SK-N-SH (cell line): ENCODE results near the gene ARID1B. TPM values are rescaled to one million over a fixed set of nuclear protein-coding genes. Genes with fewer than 3 reads are reported as not detected.

Experiments used
- CTCF ChIA-PET: fragments of 300-600, 350-600 bp; formaldehyde crosslinking; extraction: SDS; loops from one replicate; lab custom pipeline; 2021; lab: Yijun Ruan, JAX
- POLR2A ChIA-PET: fragments of 350-600 bp; sonication (Branson Sonifier 250); formaldehyde crosslinking; extraction: SDS; loops from one replicate; lab custom pipeline; 2020; ENCODE audit warnings: antibody characterized with exemption, inconsistent platforms; lab: Yijun Ruan, JAX
- DNase-seq: peaks from one replicate; pipeline ENCODE4 v3.0.0; 2012
- H2AFZ ChIP-seq: fragments of 200-600 bp; sonication (generic); 2 replicates; pipeline ENCODE4 v1.8.1; 2016; ENCODE audit warnings: antibody characterized with exemption, mild to moderate bottlenecking, low read depth
- H3F3A ChIP-seq: fragments of 200-600 bp; sonication (generic); replicated peaks from 2 replicates; pipeline ENCODE3; 2016; ENCODE audit warnings: antibody characterized with exemption, mild to moderate bottlenecking; ENCODE audit not compliant: insufficient read depth
- H3K27ac ChIP-seq, 2 experiments: fragments of 200-500 bp in 1 of 2; fragments of 200-600 bp in 1 of 2; sonication (Bioruptor generic) in 1 of 2; sonication (generic), shearing (Covaris generic) in 1 of 2; 2 replicates each; pipeline versions ENCODE4 v1.5.1 to v1.6.1; 2014 to 2016; ENCODE audit warnings: low read depth in 2 of 2, inconsistent platforms in 1 of 2, low read length in 1 of 2, mild to moderate bottlenecking in 1 of 2, mixed read lengths in 1 of 2
- H3K27me3 ChIP-seq: fragments of 200-600 bp; sonication (generic), shearing (Covaris generic); 2 replicates; pipeline ENCODE4 v1.6.1; 2016; ENCODE audit warnings: mixed run types; ENCODE audit not compliant: insufficient read depth
- H3K36me3 ChIP-seq, 2 experiments: fragments of 200-500 bp in 1 of 2; fragments of 200-600 bp in 1 of 2; sonication (Bioruptor generic) in 1 of 2; sonication (generic) in 1 of 2; replicated peaks in 1 of 2; 2 replicates each; pipeline versions ENCODE3 to v1.5.1; 2014 to 2016; ENCODE audit warnings: low read length in 1 of 2, mild to moderate bottlenecking in 1 of 2; ENCODE audit not compliant: insufficient read depth in 2 of 2, control insufficient read depth in 1 of 2
- H3K4me1 ChIP-seq, 2 experiments: fragments of 200-500 bp in 1 of 2; fragments of 200-600 bp in 1 of 2; sonication (Bioruptor generic) in 1 of 2; sonication (generic), shearing (Covaris generic) in 1 of 2; 2 replicates each; pipeline versions ENCODE4 v1.5.1 to v1.6.1; 2014 to 2016; ENCODE audit warnings: low read depth in 1 of 2, low read length in 1 of 2, mixed run types in 1 of 2; ENCODE audit not compliant: insufficient read depth in 2 of 2, control insufficient read depth in 1 of 2
- H3K4me2 ChIP-seq: fragments of 200-600 bp; sonication (generic), shearing (Covaris generic); 2 replicates; pipeline ENCODE4 v1.6.1; 2017; ENCODE audit warnings: mixed run types
- H3K4me3 ChIP-seq, 2 experiments: fragments of 200-500 bp in 1 of 2; fragments of 200-600 bp in 1 of 2; sonication (Bioruptor generic) in 1 of 2; sonication (generic), shearing (Covaris generic) in 1 of 2; 2 replicates each; pipeline versions ENCODE4 v1.5.1 to v1.8.1; 2014 to 2016; ENCODE audit warnings: low read depth in 2 of 2, inconsistent platforms in 1 of 2, low read length in 1 of 2, mild to moderate bottlenecking in 1 of 2, mixed read lengths in 1 of 2, moderate library complexity in 1 of 2
- H3K79me2 ChIP-seq: fragments of 200-600 bp; sonication (generic); 2 replicates; pipeline ENCODE4 v1.8.1; 2017; ENCODE audit warnings: mild to moderate bottlenecking; ENCODE audit not compliant: insufficient read depth
- H3K9ac ChIP-seq: fragments of 200-600 bp; sonication (generic); 2 replicates; pipeline ENCODE4 v1.6.1; 2017; ENCODE audit warnings: mixed run types
- H3K9me2 ChIP-seq: fragments of 200-600 bp; sonication (generic); 2 replicates; pipeline ENCODE4 v1.6.1; 2017; ENCODE audit warnings: mixed run types
- H3K9me3 ChIP-seq: fragments of 200-600 bp; sonication (generic); 2 replicates; pipeline ENCODE4 v1.6.1; 2017; ENCODE audit warnings: mixed run types, mild to moderate bottlenecking, moderate library complexity
- H4K20me1 ChIP-seq: fragments of 200-600 bp; sonication (generic); 2 replicates; pipeline ENCODE4 v1.6.1; 2017; ENCODE audit warnings: mild to moderate bottlenecking, mixed run types; ENCODE audit not compliant: insufficient read depth
- CHD2 ChIP-seq: fragments of 150-350 bp; IDR thresholded peaks from 2 replicates; pipeline ENCODE4 v1.6.1; 2018; ENCODE audit warnings: low read length; ENCODE audit not compliant: partially characterized antibody
- EP300 ChIP-seq, 2 experiments: IDR thresholded peaks; 2 replicates each; pipeline versions ENCODE4 v1.4.0 to v1.6.1; 2012; ENCODE audit warnings: borderline replicate concordance in 1 of 2, low read depth in 1 of 2, low read length in 1 of 2
- EZH2phosphoT487 ChIP-seq: fragments of 200-600 bp; sonication (generic); IDR thresholded peaks from 2 replicates; pipeline ENCODE4 v1.6.1; 2017; ENCODE audit warnings: low read depth, mixed run types, mild to moderate bottlenecking, antibody characterized with exemption, moderate library complexity, borderline replicate concordance
- FOSL2 ChIP-seq: IDR thresholded peaks from 2 replicates; pipeline ENCODE4 v1.4.0; 2012; ENCODE audit warnings: low read depth, mild to moderate bottlenecking, moderate library complexity, borderline replicate concordance
- FOXM1 ChIP-seq: IDR thresholded peaks from 2 replicates; pipeline ENCODE4 v1.4.0; 2012; ENCODE audit warnings: low read depth, mild to moderate bottlenecking
- GABPA ChIP-seq: IDR thresholded peaks from 2 replicates; pipeline ENCODE4 v1.4.0; 2012; ENCODE audit warnings: low read depth, mild to moderate bottlenecking
- MXI1 ChIP-seq: IDR thresholded peaks from 2 replicates; pipeline ENCODE4 v1.6.1; 2012; ENCODE audit warnings: mild to moderate bottlenecking, low read depth, low read length, improper control_type of control experiment
- NFIC ChIP-seq: IDR thresholded peaks from 2 replicates; pipeline ENCODE4 v1.4.0; 2012; ENCODE audit warnings: borderline replicate concordance
- POLR2AphosphoS5 ChIP-seq: IDR thresholded peaks from 2 replicates; pipeline ENCODE4 v1.6.1; 2012; ENCODE audit warnings: low read depth, low read length
- RAD21 ChIP-seq: IDR thresholded peaks from 2 replicates; pipeline ENCODE4 v1.6.1; 2012; ENCODE audit warnings: mild to moderate bottlenecking, low read length
- RFX5 ChIP-seq: IDR thresholded peaks from 2 replicates; pipeline ENCODE4 v1.6.1; 2012; ENCODE audit warnings: mild to moderate bottlenecking, improper control_type of control experiment, low read length
- SIN3A ChIP-seq: IDR thresholded peaks from 2 replicates; pipeline ENCODE4 v1.6.1; 2012; ENCODE audit warnings: low read depth, mild to moderate bottlenecking, low read length, moderate library complexity, borderline replicate concordance
- SMC3 ChIP-seq: IDR thresholded peaks from 2 replicates; pipeline ENCODE4 v1.6.1; 2012; ENCODE audit warnings: low read depth, low read length, improper control_type of control experiment
- TAF1 ChIP-seq: IDR thresholded peaks from 2 replicates; pipeline ENCODE4 v1.6.1; 2012; ENCODE audit warnings: low read depth, mild to moderate bottlenecking, low read length, moderate library complexity, borderline replicate concordance
- TCF12 ChIP-seq: IDR thresholded peaks from 2 replicates; pipeline ENCODE4 v1.4.0; 2012
- YY1 ChIP-seq: IDR thresholded peaks from 2 replicates; pipeline ENCODE4 v1.4.0; 2012; ENCODE audit warnings: low read depth, mild to moderate bottlenecking
- WGBS: methylation state at CpG from one replicate; pipeline ENCODE4 v1.1.6; 2017; ENCODE audit warnings: low lambda C conversion rate; 5-methylcytosine and 5-hydroxymethylcytosine counted together
- polyA plus RNA-seq, 3 experiments: library from polyadenylated mRNA; depleted of rRNA; stranded (reverse); fragments of >200 nt; gene quantifications; 2 replicates each; pipeline ENCODE4 v1.2.3, GENCODE V29; 2012
- TF ChIP-seq, protein P1 (sequence below): IDR thresholded peaks from 2 replicates; pipeline ENCODE4 v1.4.0; 2012; ENCODE audit warnings: low read depth, borderline replicate concordance
- TF ChIP-seq, protein P2 (sequence below): fragments of 150-350 bp; IDR thresholded peaks from 2 replicates; pipeline ENCODE4 v1.6.1; 2017; ENCODE audit warnings: antibody characterized with exemption, low read length, low read depth, borderline replicate concordance
- TF ChIP-seq, protein P3 (sequence below): fragments of 200-600 bp; sonication (generic); IDR thresholded peaks from 2 replicates; pipeline ENCODE4 v1.6.1; 2017; ENCODE audit warnings: antibody characterized with exemption, mild to moderate bottlenecking, moderate library complexity

The ARID1B gene
- polyA plus RNA-seq, 1 of the 3 experiments (the other 2 are of a cell fraction): 13.6 TPM

DNA sequence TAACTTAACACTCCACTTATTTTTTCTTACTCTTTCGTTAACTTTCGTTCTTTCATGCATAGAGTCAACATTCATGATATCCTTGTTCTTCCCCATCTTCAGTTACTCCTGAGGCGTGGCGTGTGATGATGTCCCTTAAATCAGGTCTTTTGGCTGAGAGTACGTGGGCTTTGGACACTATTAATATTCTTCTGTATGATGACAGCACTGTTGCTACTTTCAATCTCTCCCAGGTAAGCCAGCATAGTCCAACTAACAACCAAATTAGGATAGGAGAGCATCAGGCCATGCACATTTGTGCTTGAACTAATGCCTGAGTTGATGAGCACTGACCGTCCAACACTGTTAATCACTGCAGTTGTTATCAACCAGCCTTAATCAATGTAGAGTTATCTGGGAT, 426.6 kb downstream of the ARID1B start:
- H3K9me2 ChIP-seq: no peaks in the 10 kb centered on the region
- POLR2A ChIA-PET: no interaction called here
- H3K27me3 ChIP-seq: no peaks in the 10 kb centered on the region
- no peaks in the 10 kb centered on the region for H3K79me2 ChIP-seq
- no peak for TF ChIP-seq EP300 (IDR thresholded peaks at IDR 0.05; ENCODE audit: borderline replicate concordance in 1 of 2, low read depth in 1 of 2, low read length in 1 of 2)
- TF ChIP-seq, protein P1, sequence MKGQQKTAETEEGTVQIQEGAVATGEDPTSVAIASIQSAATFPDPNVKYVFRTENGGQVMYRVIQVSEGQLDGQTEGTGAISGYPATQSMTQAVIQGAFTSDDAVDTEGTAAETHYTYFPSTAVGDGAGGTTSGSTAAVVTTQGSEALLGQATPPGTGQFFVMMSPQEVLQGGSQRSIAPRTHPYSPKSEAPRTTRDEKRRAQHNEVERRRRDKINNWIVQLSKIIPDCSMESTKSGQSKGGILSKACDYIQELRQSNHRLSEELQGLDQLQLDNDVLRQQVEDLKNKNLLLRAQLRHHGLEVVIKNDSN: no peak
- no peak for TF ChIP-seq POLR2AphosphoS5
- TF ChIP-seq NFIC: no peak
- TF ChIP-seq RAD21: no peak
- TF ChIP-seq, protein P2, sequence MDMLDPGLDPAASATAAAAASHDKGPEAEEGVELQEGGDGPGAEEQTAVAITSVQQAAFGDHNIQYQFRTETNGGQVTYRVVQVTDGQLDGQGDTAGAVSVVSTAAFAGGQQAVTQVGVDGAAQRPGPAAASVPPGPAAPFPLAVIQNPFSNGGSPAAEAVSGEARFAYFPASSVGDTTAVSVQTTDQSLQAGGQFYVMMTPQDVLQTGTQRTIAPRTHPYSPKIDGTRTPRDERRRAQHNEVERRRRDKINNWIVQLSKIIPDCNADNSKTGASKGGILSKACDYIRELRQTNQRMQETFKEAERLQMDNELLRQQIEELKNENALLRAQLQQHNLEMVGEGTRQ: no peak
- no peak for TF ChIP-seq EZH2phosphoT487
- no peak overlapping the region for H3K27ac ChIP-seq
- H3K36me3 ChIP-seq: peaks cover 33 to 84% of the 10 kb centered on the region in 2 experiments
- H3K9me3 ChIP-seq: no peaks in the 10 kb centered on the region
- H4K20me1 ChIP-seq: no peaks in the 10 kb centered on the region
- DNase-seq: no peak
- CTCF ChIA-PET: interaction anchor here (1.9 kb wide), 1 partner anchor 71 kb away, joined by 5 read pairs; no protein-coding TSS in a partner anchor
- 98% methylated on average over 5 of the region's 6 CpGs for WGBS
- peaks cover 0 to under 1% of the 10 kb centered on the region in 2 experiments; a peak in 1 of 4 replicates for H3K4me1 ChIP-seq
- H3K9ac ChIP-seq: no peak overlapping the region
- no peak overlapping the region for H2AFZ ChIP-seq
- H3F3A ChIP-seq: no peaks in the 10 kb centered on the region
- H3K4me3 ChIP-seq: no peak overlapping the region
- no peak overlapping the region for H3K4me2 ChIP-seq

- Histone ChIP-seq H3K4me2 (no peak overlapping the region), H2AFZ (no peak overlapping the region), H3K9me3 (no peaks in the 10 kb centered on the region), H3K4me3 (no peak overlapping the region), H3K27me3 (no peaks in the 10 kb centered on the region), H4K20me1 (no peaks in the 10 kb centered on the region), H3K4me1 (no peaks in the 10 kb centered on the region), H3K36me3 (peaks cover 38 to 80% of the 10 kb centered on the region in 2 experiments), H3K27ac (no peak overlapping the region), H3K9ac (no peak overlapping the region), H3K9me2 (no peaks in the 10 kb centered on the region), H3F3A (no peaks in the 10 kb centered on the region), H3K79me2 (no peaks in the 10 kb centered on the region)
- DNase-seq: no peak
- ChIA-PET CTCF (interaction anchor here (1.3 to 1.9 kb wide), 2 partner anchors 8 to 69 kb away, joined by 3 to 5 read pairs; no protein-coding TSS in a partner anchor), POLR2A (no interaction called here)
- 93% methylated on average over 11 of the region's 11 CpGs for WGBS
- TF ChIP-seq RFX5 (no peak), FOXM1 (no peak), MXI1 (no peak), TCF12 (no peak), NFIC (no peak), GABPA (no peak), FOSL2 (no peak), TAF1 (no peak), SIN3A (no peak), YY1 (no peak), CHD2 (no peak), RAD21 (no peak), SMC3 (no peak)
- TF ChIP-seq, protein P2: no peak
- TF ChIP-seq, protein P3, sequence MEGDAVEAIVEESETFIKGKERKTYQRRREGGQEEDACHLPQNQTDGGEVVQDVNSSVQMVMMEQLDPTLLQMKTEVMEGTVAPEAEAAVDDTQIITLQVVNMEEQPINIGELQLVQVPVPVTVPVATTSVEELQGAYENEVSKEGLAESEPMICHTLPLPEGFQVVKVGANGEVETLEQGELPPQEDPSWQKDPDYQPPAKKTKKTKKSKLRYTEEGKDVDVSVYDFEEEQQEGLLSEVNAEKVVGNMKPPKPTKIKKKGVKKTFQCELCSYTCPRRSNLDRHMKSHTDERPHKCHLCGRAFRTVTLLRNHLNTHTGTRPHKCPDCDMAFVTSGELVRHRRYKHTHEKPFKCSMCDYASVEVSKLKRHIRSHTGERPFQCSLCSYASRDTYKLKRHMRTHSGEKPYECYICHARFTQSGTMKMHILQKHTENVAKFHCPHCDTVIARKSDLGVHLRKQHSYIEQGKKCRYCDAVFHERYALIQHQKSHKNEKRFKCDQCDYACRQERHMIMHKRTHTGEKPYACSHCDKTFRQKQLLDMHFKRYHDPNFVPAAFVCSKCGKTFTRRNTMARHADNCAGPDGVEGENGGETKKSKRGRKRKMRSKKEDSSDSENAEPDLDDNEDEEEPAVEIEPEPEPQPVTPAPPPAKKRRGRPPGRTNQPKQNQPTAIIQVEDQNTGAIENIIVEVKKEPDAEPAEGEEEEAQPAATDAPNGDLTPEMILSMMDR: no peak
Observed at GRCh38 chr6:157205473-157206358, 428.5 kb downstream of the ARID1B start.
